ENCODE data around the gene GLRA1. TPM values are rescaled to one million over a fixed set of nuclear protein-coding genes. Genes with fewer than 3 reads are reported as not detected.

The GLRA1 gene
- total and polyA plus RNA-seq, 2 of the 4 experiments (the other 2 are of a cell fraction), result not detected

GRCh38 chr5:151781201-151781600, 143.4 kb downstream of the GLRA1 start:
- H4K8ac ChIP-seq (ENCODE audit: low read depth in 2 of 2, low read length in 2 of 2), result no peak overlapping the region
- TF ChIP-seq CEBPB (IDR thresholded peaks at IDR 0.05; ENCODE audit: low read depth, low read length) (no peak), BHLHE40 (IDR thresholded peaks at IDR 0.05; ENCODE audit: low read depth, low read length) (no peak), FOS (IDR thresholded peaks at IDR 0.05; ENCODE audit: low read depth, low read length) (no peak), USF2 (IDR thresholded peaks at IDR 0.05; ENCODE audit: low read depth, low read length) (no peak), ELK1 (IDR thresholded peaks at IDR 0.05; ENCODE audit: borderline replicate concordance, low read depth, low read length) (no peak), MAFK (IDR thresholded peaks at IDR 0.05; ENCODE audit: low read depth, low read length) (no peak), MAZ (IDR thresholded peaks at IDR 0.05; ENCODE audit: borderline replicate concordance, low read depth, low read length) (no peak), SMC3 (IDR thresholded peaks at IDR 0.05; ENCODE audit: low read depth, low read length) (no peak), NFE2L2 (IDR thresholded peaks at IDR 0.05; ENCODE audit: low read depth, low read length) (no peak), CHD1 (IDR thresholded peaks at IDR 0.05; ENCODE audit: low read depth, low read length) (no peak), CTCF (conservative IDR thresholded peaks at IDR 0.05; ENCODE audit: low read depth, low read length) (no peak), RAD21 (IDR thresholded peaks at IDR 0.05; ENCODE audit: low read length) (no peak), RFX5 (IDR thresholded peaks at IDR 0.05; ENCODE audit: low read depth, low read length) (no peak), POLR2A (IDR thresholded peaks at IDR 0.05; ENCODE audit: low read depth, low read length) (no peak), RCOR1 (IDR thresholded peaks at IDR 0.05; ENCODE audit: insufficient replicate concordance, low read length) (no peak), MXI1 (IDR thresholded peaks at IDR 0.05; ENCODE audit: borderline replicate concordance, low read depth, low read length) (no peak)
- dilution Hi-C loops (cut with HindIII; ENCODE audit: low sequenced_read_pairs, unreplicated experiment), result no loop called here
- ChIA-PET CTCF (no interaction called here), POLR2A (ENCODE audit: unreplicated experiment) (no interaction called here)
- H4K5ac ChIP-seq (ENCODE audit: low read depth, low read length), result no peak overlapping the region
- H2BK120ac ChIP-seq (ENCODE audit: low read depth, low read length), result no peak overlapping the region
- no peak overlapping the region for H3K56ac ChIP-seq (ENCODE audit: extremely low read depth, insufficient read depth, low read length)
- DNase-seq (no peak), ATAC-seq (ENCODE audit: low read depth) (no peak)
- H3K4me1 ChIP-seq (ENCODE audit: control insufficient read depth, insufficient read depth, low read length), result peaks cover 4% of the 10 kb centered on the region; the same call in 1 of the 2 replicates
- H3K4me2 ChIP-seq (ENCODE audit: low read depth, low read length), result no peak overlapping the region
- no peak overlapping the region for H2BK15ac ChIP-seq (ENCODE audit: low read depth, low read length)
- no peaks in the 10 kb centered on the region; the same call in 1 of the 2 replicates for H3K36me3 ChIP-seq (ENCODE audit: control insufficient read depth, insufficient read depth, low read length)
- no peak overlapping the region for H3K4me3 ChIP-seq (ENCODE audit: insufficient read depth, low read depth, low read length)
- no peaks in the 10 kb centered on the region for H3K9me3 ChIP-seq (ENCODE audit: control insufficient read depth, insufficient read depth, low read length)
- in situ Hi-C loops (cut with MboI; ENCODE audit: low sequenced_read_pairs), result no loop called here
- H3K9me1 ChIP-seq (ENCODE audit: insufficient read depth, low read length), result peaks cover 2% of the 10 kb centered on the region; the same call in 1 of the 2 replicates
- H2AK9ac ChIP-seq (replicated peaks; ENCODE audit: low read depth, low read length, poor library complexity), result no peak overlapping the region
- no peak overlapping the region for H2AFZ ChIP-seq (replicated peaks; ENCODE audit: low read length, poor library complexity)
- H4K20me1 ChIP-seq (ENCODE audit: insufficient read depth, low read length), result peaks cover 94% of the 10 kb centered on the region
- peaks cover 0 to 6% of the 10 kb centered on the region in 2 experiments; a peak in 1 of 4 replicates for H3K79me1 ChIP-seq (ENCODE audit: low read depth in 1 of 2, low read length in 2 of 2)
- H3K18ac ChIP-seq (ENCODE audit: low read depth, low read length), result no peak overlapping the region
- no peak overlapping the region for H3K27ac ChIP-seq (ENCODE audit: insufficient read depth, low read length)
- no peak overlapping the region for H2BK20ac ChIP-seq (ENCODE audit: low read depth, low read length)
- H3K4ac ChIP-seq (ENCODE audit: low read depth, low read length), result no peak overlapping the region
- BruUV-seq (replicated peaks), result no TSS peak
- no peak overlapping the region for H2AK5ac ChIP-seq (ENCODE audit: low read depth, low read length)
- no peaks in the 10 kb centered on the region for H3K27me3 ChIP-seq (ENCODE audit: control insufficient read depth, insufficient read depth, low read length)
- intact Hi-C loops (cut with micrococcal nuclease), result no loop called here
- WGBS, 2 experiments (ENCODE audit: extremely low coverage in 2 of 2, insufficient read length in 1 of 2), result no CpG with 5 or more reads among the region's 1 CpG
- no peak overlapping the region for H3K14ac ChIP-seq (replicated peaks; ENCODE audit: low read depth, low read length)
- H2BK5ac ChIP-seq (ENCODE audit: low read depth, low read length, poor library complexity, severe bottlenecking), result no peak overlapping the region
- H3K9ac ChIP-seq (ENCODE audit: low read depth, low read length), result no peak overlapping the region
- H3K23ac ChIP-seq (ENCODE audit: low read depth, low read length), result no peak overlapping the region
- H4K91ac ChIP-seq (ENCODE audit: insufficient read depth, low read depth, low read length), result no peak overlapping the region
